ENCODE results near the gene GFER. TPM values are rescaled to one million over a fixed set of nuclear protein-coding genes. Genes with fewer than 3 reads are reported as not detected.

The GFER gene
- total and polyA plus RNA-seq, 10 of the 15 experiments (the other 5 are each of a cell fraction or from before 2014, with no cell fraction given): 2.4 to 57.7 (median 31.3) TPM

GRCh38 chr16:1949507-1949906 is 34.5 kb upstream of the GFER start:
- Histone ChIP-seq H3K27me3 (replicated peaks in 1 of 2; ENCODE audit: control insufficient read depth in 2 of 2, insufficient read depth in 2 of 2, low read length in 1 of 2) (no peaks in the 10 kb centered on the region; a peak in 1 of 4 replicates), H3K4me1 (ENCODE audit: control insufficient read depth, insufficient read depth, low read length) (no peaks in the 10 kb centered on the region), H3K9me3 (replicated peaks; ENCODE audit: control insufficient read depth, insufficient read depth, low read length) (no peaks in the 10 kb centered on the region), H2AFZ (ENCODE audit: control insufficient read depth, low read depth, low read length) (no peak overlapping the region), H4K20me1 (ENCODE audit: control insufficient read depth, insufficient read depth) (no peaks in the 10 kb centered on the region), H3K4me2 (ENCODE audit: control insufficient read depth, insufficient read depth) (no peak overlapping the region), H3K36me3 (ENCODE audit: control insufficient read depth in 2 of 2, insufficient read depth in 2 of 2, low read length in 1 of 2) (no peaks in the 10 kb centered on the region), H3K27ac (ENCODE audit: control insufficient read depth, insufficient read depth) (no peak overlapping the region), H3K79me2 (ENCODE audit: control insufficient read depth, insufficient read depth, low read length) (no peaks in the 10 kb centered on the region), H3K4me3 (no peak overlapping the region), H3K9ac (ENCODE audit: control insufficient read depth, insufficient read depth, low read length) (no peak overlapping the region)
- TF ChIP-seq WRNIP1 (IDR thresholded peaks at IDR 0.05; ENCODE audit: borderline replicate concordance, low read depth, low read length): no peak
- TF ChIP-seq, protein P1, sequence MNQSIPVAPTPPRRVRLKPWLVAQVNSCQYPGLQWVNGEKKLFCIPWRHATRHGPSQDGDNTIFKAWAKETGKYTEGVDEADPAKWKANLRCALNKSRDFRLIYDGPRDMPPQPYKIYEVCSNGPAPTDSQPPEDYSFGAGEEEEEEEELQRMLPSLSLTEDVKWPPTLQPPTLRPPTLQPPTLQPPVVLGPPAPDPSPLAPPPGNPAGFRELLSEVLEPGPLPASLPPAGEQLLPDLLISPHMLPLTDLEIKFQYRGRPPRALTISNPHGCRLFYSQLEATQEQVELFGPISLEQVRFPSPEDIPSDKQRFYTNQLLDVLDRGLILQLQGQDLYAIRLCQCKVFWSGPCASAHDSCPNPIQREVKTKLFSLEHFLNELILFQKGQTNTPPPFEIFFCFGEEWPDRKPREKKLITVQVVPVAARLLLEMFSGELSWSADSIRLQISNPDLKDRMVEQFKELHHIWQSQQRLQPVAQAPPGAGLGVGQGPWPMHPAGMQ (IDR thresholded peaks at IDR 0.05; ENCODE audit: borderline replicate concordance): no peak
- TF ChIP-seq, protein P2, sequence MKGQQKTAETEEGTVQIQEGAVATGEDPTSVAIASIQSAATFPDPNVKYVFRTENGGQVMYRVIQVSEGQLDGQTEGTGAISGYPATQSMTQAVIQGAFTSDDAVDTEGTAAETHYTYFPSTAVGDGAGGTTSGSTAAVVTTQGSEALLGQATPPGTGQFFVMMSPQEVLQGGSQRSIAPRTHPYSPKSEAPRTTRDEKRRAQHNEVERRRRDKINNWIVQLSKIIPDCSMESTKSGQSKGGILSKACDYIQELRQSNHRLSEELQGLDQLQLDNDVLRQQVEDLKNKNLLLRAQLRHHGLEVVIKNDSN (IDR thresholded peaks at IDR 0.05; ENCODE audit: borderline replicate concordance, extremely low read length, insufficient read depth, low read depth, low read length): no peak
- no peak for TF ChIP-seq CEBPZ (IDR thresholded peaks at IDR 0.05; ENCODE audit: low read depth, low read length)
- TF ChIP-seq FOXM1 (IDR thresholded peaks at IDR 0.05; ENCODE audit: low read depth, low read length): no peak
- ATAC-seq (no peak), FAIRE-seq (no peak), DNase-seq (ENCODE audit: low read depth, low spot score) (no peak)
- ChIA-PET RAD21 (ENCODE audit: unreplicated experiment) (no interaction called here), POLR2A (interaction anchor here (0.7 kb wide), 1 partner anchor 39 kb away, joined by 4 read pairs; no protein-coding TSS in a partner anchor), CTCF (no interaction called here), SMC1A (ENCODE audit: uncharacterized antibody, unreplicated experiment) (no interaction called here)
- no TSS peak for BruUV-seq (replicated peaks)
- in situ Hi-C loops (cut with MboI): no loop called here
- 81% methylated on average over 10 of the region's 11 CpGs for WGBS (ENCODE audit: insufficient coverage, insufficient replicate concordance, low lambda C conversion rate, missing lambda C conversion rate)
- intact Hi-C loops (cut with micrococcal nuclease; ENCODE audit: unreplicated experiment): no loop called here
